SU-DHL-6 (cell line): ENCODE results near the gene UBB.

ENCODE experiments used
- H2AFZ ChIP-seq: fragments of 200-600 bp; sonication (generic); 2 replicates; pipeline ENCODE4 v1.6.1; 2014; ENCODE audit warnings: low read depth, mild to moderate bottlenecking, moderate library complexity, mixed read lengths, antibody characterized with exemption, low read length; ENCODE audit not compliant: severe bottlenecking
- H3F3A ChIP-seq: fragments of 200-600 bp; shearing (Covaris generic); 2 replicates; pipeline ENCODE4 v1.6.0; 2016; ENCODE audit warnings: antibody characterized with exemption, mild to moderate bottlenecking; ENCODE audit not compliant: insufficient read depth
- H3K27ac ChIP-seq: fragments of 200-600 bp; sonication (generic); 2 replicates; pipeline ENCODE4 v1.5.1; 2016; ENCODE audit warnings: low read depth, mild to moderate bottlenecking, low read length, moderate library complexity, mixed read lengths
- H3K27me3 ChIP-seq: fragments of 200-600 bp; sonication (generic), shearing (Covaris generic); 2 replicates; pipeline ENCODE4 v1.6.0; 2014; ENCODE audit warnings: mild to moderate bottlenecking, low read length
- H3K36me3 ChIP-seq: fragments of 200-600 bp; sonication (generic); 2 replicates; pipeline ENCODE4 v1.6.1; 2014; ENCODE audit warnings: mild to moderate bottlenecking, low read length, mixed read lengths
- H3K4me2 ChIP-seq: fragments of 300-600, 200-600 bp; shearing (Covaris generic), sonication (generic); 2 replicates; pipeline ENCODE4 v1.6.0; 2014; ENCODE audit warnings: low read length, low read depth, mild to moderate bottlenecking; ENCODE audit not compliant: poor library complexity, severe bottlenecking
- H3K4me3 ChIP-seq: fragments of 200-600 bp; sonication (generic); 2 replicates; pipeline ENCODE4 v1.5.1; 2014; ENCODE audit warnings: antibody characterized with exemption, low read length, mild to moderate bottlenecking, mixed read lengths; ENCODE audit not compliant: insufficient read depth, poor library complexity, severe bottlenecking
- H3K79me2 ChIP-seq: fragments of 200-600 bp; sonication (generic); 2 replicates; pipeline ENCODE4 v1.6.1; 2014; ENCODE audit warnings: mild to moderate bottlenecking, low read length, moderate library complexity; ENCODE audit not compliant: insufficient read depth
- H3K9ac ChIP-seq: fragments of 200-600 bp; sonication (generic); 2 replicates; pipeline ENCODE4 v1.7.0; 2014; ENCODE audit warnings: mild to moderate bottlenecking, low read length
- H3K9me2 ChIP-seq: fragments of 200-600 bp; sonication (generic); replicated peaks from 2 replicates; pipeline ENCODE4 v1.6.1; 2014; ENCODE audit warnings: low read length; ENCODE audit not compliant: insufficient read depth
- H3K9me3 ChIP-seq: fragments of 200-600 bp; sonication (generic); 2 replicates; pipeline ENCODE4 v1.6.1; 2014; ENCODE audit warnings: low read length, mixed read lengths; ENCODE audit not compliant: insufficient read depth
- H4K20me1 ChIP-seq: fragments of 200-600 bp; sonication (generic); 2 replicates; pipeline ENCODE4 v1.6.1; 2014; ENCODE audit warnings: low read depth, mild to moderate bottlenecking, antibody characterized with exemption, low read length, moderate library complexity, mixed read lengths
- EZH2phosphoT487 ChIP-seq: fragments of 200-600 bp; sonication (generic), shearing (Covaris generic); conservative IDR thresholded peaks from 2 replicates; pipeline ENCODE4 v1.6.1; 2018; ENCODE audit warnings: mild to moderate bottlenecking, antibody characterized with exemption, low read length, moderate library complexity, mixed read lengths
- TF ChIP-seq, protein P1 (sequence below): fragments of 200-600 bp; sonication (generic); IDR thresholded peaks from one replicate; pipeline ENCODE4 v1.5.1; 2017; ENCODE audit warnings: antibody characterized with exemption, mild to moderate bottlenecking, low read length, moderate library complexity; ENCODE audit not compliant: insufficient read depth, poor library complexity, severe bottlenecking

Gene UBB

DNA sequence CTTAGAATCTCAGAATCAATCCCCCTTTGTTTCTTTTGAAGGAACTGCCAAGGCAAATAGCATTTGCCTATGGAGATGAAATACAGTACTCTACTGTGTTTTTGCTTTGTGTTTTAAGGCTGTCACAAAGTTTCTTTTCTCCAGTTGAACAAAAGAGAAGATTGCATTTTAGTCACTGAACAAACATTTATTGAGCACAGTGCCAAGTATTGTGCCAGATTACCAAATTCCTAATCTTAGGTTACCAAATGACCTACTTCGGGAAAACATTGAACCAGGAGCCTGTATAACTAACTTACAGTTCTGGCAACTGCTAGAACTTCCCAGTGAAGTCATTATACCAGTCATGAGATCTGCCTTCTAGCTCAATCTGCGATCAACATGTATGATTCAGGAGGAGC, 3.0 kb upstream of the UBB start:
- Histone ChIP-seq H3K27ac (no peak overlapping the region), H3F3A (0 out of 2 replicates have a peak, but pooled peaks cover 4% of the 10 kb centered on the region), H3K9me2 (no peaks in the 10 kb centered on the region), H3K36me3 (no peaks in the 10 kb centered on the region), H3K4me3 (no peak overlapping the region), H4K20me1 (no peaks in the 10 kb centered on the region), H3K27me3 (no peaks in the 10 kb centered on the region), H3K9me3 (no peaks in the 10 kb centered on the region), H3K4me2 (no peak overlapping the region), H3K9ac (no peak overlapping the region), H3K79me2 (peaks cover 9% of the 10 kb centered on the region), H2AFZ (no peak overlapping the region)
- no peak for TF ChIP-seq EZH2phosphoT487
- TF ChIP-seq, protein P1, sequence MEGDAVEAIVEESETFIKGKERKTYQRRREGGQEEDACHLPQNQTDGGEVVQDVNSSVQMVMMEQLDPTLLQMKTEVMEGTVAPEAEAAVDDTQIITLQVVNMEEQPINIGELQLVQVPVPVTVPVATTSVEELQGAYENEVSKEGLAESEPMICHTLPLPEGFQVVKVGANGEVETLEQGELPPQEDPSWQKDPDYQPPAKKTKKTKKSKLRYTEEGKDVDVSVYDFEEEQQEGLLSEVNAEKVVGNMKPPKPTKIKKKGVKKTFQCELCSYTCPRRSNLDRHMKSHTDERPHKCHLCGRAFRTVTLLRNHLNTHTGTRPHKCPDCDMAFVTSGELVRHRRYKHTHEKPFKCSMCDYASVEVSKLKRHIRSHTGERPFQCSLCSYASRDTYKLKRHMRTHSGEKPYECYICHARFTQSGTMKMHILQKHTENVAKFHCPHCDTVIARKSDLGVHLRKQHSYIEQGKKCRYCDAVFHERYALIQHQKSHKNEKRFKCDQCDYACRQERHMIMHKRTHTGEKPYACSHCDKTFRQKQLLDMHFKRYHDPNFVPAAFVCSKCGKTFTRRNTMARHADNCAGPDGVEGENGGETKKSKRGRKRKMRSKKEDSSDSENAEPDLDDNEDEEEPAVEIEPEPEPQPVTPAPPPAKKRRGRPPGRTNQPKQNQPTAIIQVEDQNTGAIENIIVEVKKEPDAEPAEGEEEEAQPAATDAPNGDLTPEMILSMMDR = no peak

GRCh38 chr17:16378636-16379282, 2.1 kb upstream of the UBB start:
- H2AFZ ChIP-seq = no peak overlapping the region
- H4K20me1 ChIP-seq = no peaks in the 10 kb centered on the region
- H3K9me3 ChIP-seq = no peaks in the 10 kb centered on the region
- no peak overlapping the region for H3K4me2 ChIP-seq
- no peaks in the 10 kb centered on the region for H3K36me3 ChIP-seq
- no peak overlapping the region for H3K9ac ChIP-seq
- no peak overlapping the region for H3K4me3 ChIP-seq
- no peaks in the 10 kb centered on the region for H3K27me3 ChIP-seq
- no peak overlapping the region for H3K27ac ChIP-seq
- no peaks in the 10 kb centered on the region for H3K9me2 ChIP-seq
- H3F3A ChIP-seq = peaks cover 8% of the 10 kb centered on the region
- no peak for TF ChIP-seq EZH2phosphoT487
- TF ChIP-seq, protein P1 = no peak
- H3K79me2 ChIP-seq = peaks cover 9% of the 10 kb centered on the region

GRCh38 chr17:16379654-16380053, 1.2 kb upstream of the UBB start:
- H3F3A ChIP-seq = peaks cover 17% of the 10 kb centered on the region
- peaks cover 9% of the 10 kb centered on the region for H3K79me2 ChIP-seq
- H3K9me3 ChIP-seq = no peaks in the 10 kb centered on the region
- no peaks in the 10 kb centered on the region for H4K20me1 ChIP-seq
- H3K9ac ChIP-seq = no peak overlapping the region
- no peaks in the 10 kb centered on the region for H3K36me3 ChIP-seq
- no peak overlapping the region for H3K4me2 ChIP-seq
- H3K27me3 ChIP-seq = no peaks in the 10 kb centered on the region
- H3K9me2 ChIP-seq = no peaks in the 10 kb centered on the region
- no peak for TF ChIP-seq EZH2phosphoT487
- TF ChIP-seq, protein P1 = no peak
- no peak overlapping the region for H3K4me3 ChIP-seq
- no peak overlapping the region for H3K27ac ChIP-seq
- no peak overlapping the region for H2AFZ ChIP-seq
